Calu3 (cell line): ENCODE data around the gene ZNF544. TPM values are rescaled to one million over a fixed set of nuclear protein-coding genes. Genes with fewer than 3 reads are reported as not detected.

ENCODE experiments used
- BruUV-seq: library from RNA; stranded (reverse); fragments of 400-500 nt; replicated peaks from 2 replicates; lab custom pipeline; 2021; lab: Mats Ljungman, UMichigan
- CTCF ChIA-PET: fragments of 300-600 bp; sonication (Branson Sonifier 250); formaldehyde crosslinking; loops from one replicate; lab custom pipeline; 2022; ENCODE audit warnings: antibody characterized with exemption; lab: Charles Lee
- DNase-seq: peaks from one replicate; pipeline ENCODE4 v3.0.0; 2022
- H3K27ac Mint-ChIP-seq: one replicate; pipeline ENCODE4 v1.8.0; 2022; ENCODE audit warnings: mixed read lengths; ENCODE audit not compliant: unreplicated experiment
- H3K27me3 Mint-ChIP-seq: one replicate; pipeline ENCODE4 v1.8.0; 2022; ENCODE audit warnings: mixed read lengths; ENCODE audit not compliant: unreplicated experiment
- H3K36me3 Mint-ChIP-seq: one replicate; pipeline ENCODE4 v1.8.0; 2022; ENCODE audit warnings: mild to moderate bottlenecking, moderate library complexity, mixed read lengths; ENCODE audit not compliant: insufficient read depth, unreplicated experiment
- H3K4me1 Mint-ChIP-seq: one replicate; pipeline ENCODE4 v1.8.0; 2022; ENCODE audit warnings: mild to moderate bottlenecking, low read depth, mixed read lengths; ENCODE audit not compliant: unreplicated experiment
- H3K4me3 Mint-ChIP-seq: one replicate; pipeline ENCODE4 v1.8.0; 2022; ENCODE audit warnings: mild to moderate bottlenecking, low read depth, moderate library complexity, mixed read lengths; ENCODE audit not compliant: unreplicated experiment
- H3K9me3 Mint-ChIP-seq: one replicate; pipeline ENCODE4 v1.8.0; 2022; ENCODE audit warnings: low read depth, mixed read lengths; ENCODE audit not compliant: unreplicated experiment
- intact Hi-C: fragments of 100-400 bp; cut with micrococcal nuclease; formaldehyde crosslinking; loops from one replicate; pipeline ENCODE4 v1.10.0; 2022; ENCODE audit not compliant: unreplicated experiment
- total RNA-seq: library from RNA; stranded (reverse); gene quantifications from 2 replicates; pipeline ENCODE4 v1.2.3, GENCODE V29; 2022
- TF ChIP-seq, protein P1 (sequence below): fragments of 200-600 bp; IDR thresholded peaks from one replicate; pipeline ENCODE4 v1.8.0; 2022; ENCODE audit warnings: antibody characterized with exemption; ENCODE audit not compliant: unreplicated experiment

ZNF544 gene
- total RNA-seq, 1 experiment from 2014 or later: 65.3 TPM

GRCh38 chr19:58229255-58229639 is 533 bp downstream of the ZNF544 start:
- intact Hi-C loops: no loop called here
- TF ChIP-seq, protein P1, sequence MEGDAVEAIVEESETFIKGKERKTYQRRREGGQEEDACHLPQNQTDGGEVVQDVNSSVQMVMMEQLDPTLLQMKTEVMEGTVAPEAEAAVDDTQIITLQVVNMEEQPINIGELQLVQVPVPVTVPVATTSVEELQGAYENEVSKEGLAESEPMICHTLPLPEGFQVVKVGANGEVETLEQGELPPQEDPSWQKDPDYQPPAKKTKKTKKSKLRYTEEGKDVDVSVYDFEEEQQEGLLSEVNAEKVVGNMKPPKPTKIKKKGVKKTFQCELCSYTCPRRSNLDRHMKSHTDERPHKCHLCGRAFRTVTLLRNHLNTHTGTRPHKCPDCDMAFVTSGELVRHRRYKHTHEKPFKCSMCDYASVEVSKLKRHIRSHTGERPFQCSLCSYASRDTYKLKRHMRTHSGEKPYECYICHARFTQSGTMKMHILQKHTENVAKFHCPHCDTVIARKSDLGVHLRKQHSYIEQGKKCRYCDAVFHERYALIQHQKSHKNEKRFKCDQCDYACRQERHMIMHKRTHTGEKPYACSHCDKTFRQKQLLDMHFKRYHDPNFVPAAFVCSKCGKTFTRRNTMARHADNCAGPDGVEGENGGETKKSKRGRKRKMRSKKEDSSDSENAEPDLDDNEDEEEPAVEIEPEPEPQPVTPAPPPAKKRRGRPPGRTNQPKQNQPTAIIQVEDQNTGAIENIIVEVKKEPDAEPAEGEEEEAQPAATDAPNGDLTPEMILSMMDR: peak; percentile 25
- no TSS peak for BruUV-seq
- CTCF ChIA-PET: no interaction called here
- Mint-ChIP-seq H3K27ac (peak overlapping the region; percentile 66), H3K9me3 (peaks cover 27% of the 10 kb centered on the region), H3K27me3 (no peaks in the 10 kb centered on the region), H3K4me3 (peak overlapping the region; percentile 86), H3K4me1 (peaks cover 18% of the 10 kb centered on the region), H3K36me3 (peaks cover 62% of the 10 kb centered on the region)
- peak; percentile 31 for DNase-seq

- CTCF ChIA-PET: interaction anchor here (0.6 kb wide), 1 partner anchor 16 kb away, joined by 3 read pairs; no protein-coding TSS in a partner anchor
- Mint-ChIP-seq H3K36me3 (peaks cover 78% of the 10 kb centered on the region), H3K4me3 (no peak overlapping the region), H3K9me3 (peaks cover 20% of the 10 kb centered on the region), H3K27me3 (no peaks in the 10 kb centered on the region), H3K27ac (no peak overlapping the region), H3K4me1 (no peaks in the 10 kb centered on the region)
- TF ChIP-seq, protein P1: no peak
- DNase-seq: no peak
- intact Hi-C loops: no loop called here
- BruUV-seq: no TSS peak
Measured at GRCh38 chr19:58237324-58237723, 8.6 kb downstream of the ZNF544 start.

DNA sequence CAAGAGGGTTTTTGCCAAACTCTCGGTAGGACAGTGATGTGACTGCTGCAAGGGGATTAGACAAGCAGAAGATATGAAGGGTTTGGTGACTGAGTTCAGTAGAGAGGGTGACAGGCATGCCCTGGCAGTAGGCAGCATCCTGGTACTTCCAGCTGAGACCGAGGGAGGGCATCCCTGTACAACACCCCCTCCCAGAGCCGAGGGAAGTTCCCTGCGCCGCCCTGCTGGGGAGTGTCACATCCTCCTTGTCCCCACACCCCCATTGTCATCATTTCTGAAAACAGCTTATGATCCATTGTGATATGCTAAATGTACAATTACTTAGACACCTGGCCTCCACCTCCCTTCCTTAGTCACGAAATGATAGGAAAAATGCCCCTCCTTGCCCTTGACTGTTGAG is 14.6 kb downstream of the ZNF544 start:
- Mint-ChIP-seq H3K27ac (peak overlapping the region; percentile 58), H3K27me3 (no peaks in the 10 kb centered on the region), H3K36me3 (peaks cover 98% of the 10 kb centered on the region), H3K4me1 (no peaks in the 10 kb centered on the region), H3K9me3 (peaks cover 17% of the 10 kb centered on the region), H3K4me3 (no peak overlapping the region)
- BruUV-seq: no TSS peak
- TF ChIP-seq, protein P1: no peak
- DNase-seq: no peak
- CTCF ChIA-PET: no interaction called here
- intact Hi-C loops: no loop called here

GRCh38 chr19:58248886-58249285 is 20.2 kb downstream of the ZNF544 start:
- Mint-ChIP-seq H3K9me3 (peaks cover 20% of the 10 kb centered on the region), H3K27me3 (no peaks in the 10 kb centered on the region), H3K36me3 (peaks cover 97% of the 10 kb centered on the region), H3K4me3 (no peak overlapping the region), H3K4me1 (no peaks in the 10 kb centered on the region), H3K27ac (no peak overlapping the region)
- TF ChIP-seq, protein P1: no peak
- CTCF ChIA-PET: no interaction called here
- intact Hi-C loops: no loop called here
- DNase-seq: no peak
- BruUV-seq: no TSS peak
